HepG2 (cell line): ENCODE measurements around the gene ZNF687. TPM values are rescaled to one million over a fixed set of nuclear protein-coding genes. Genes with fewer than 3 reads are reported as not detected.

Experiments used
- ATAC-seq: fragments of 200-7000 bp; cut with Tn5 transposase; 3 replicates; pipeline ENCODE4 v1.9.1; 2020; ENCODE audit warnings: mild to moderate bottlenecking, moderate library complexity
- BruUV-seq: library from RNA; stranded (reverse); fragments of 400-500 nt; replicated peaks from 2 replicates; lab custom pipeline; 2021; lab: Mats Ljungman, UMichigan
- CTCF ChIA-PET: fragments of 300-600 bp; formaldehyde crosslinking; extraction: SDS; loops from one replicate; lab custom pipeline; 2021; ENCODE audit warnings: low total read pairs, inconsistent platforms, low intra/inter-chr PET ratio; lab: Yijun Ruan, JAX
- POLR2A ChIA-PET: fragments of 350-600 bp; sonication (Branson Sonifier 250); formaldehyde crosslinking; loops from one replicate; lab custom pipeline; 2020; ENCODE audit warnings: antibody characterized with exemption, inconsistent platforms; lab: Yijun Ruan, JAX
- DNase-seq: peaks from one replicate; pipeline ENCODE4 v3.0.0-alpha.2; 2015; ENCODE audit warnings: low spot score
- FAIRE-seq: peaks from 3 replicates; lab custom pipeline; 2011; peaks lifted over from hg19 to GRCh38; lab: Jason Lieb, UNC
- H2AFZ ChIP-seq: one replicate; pipeline ENCODE4 v1.6.1; 2011; ENCODE audit warnings: low read length, inconsistent platforms
- H3K27ac ChIP-seq: fragments of 300-600 bp; 3 replicates; pipeline ENCODE4 v1.8.0; 2011; ENCODE audit warnings: mixed run types, mild to moderate bottlenecking, mixed read lengths, low read length, inconsistent platforms; ENCODE audit not compliant: insufficient read depth; ENCODE audit errors: extremely low read length
- H3K27me3 ChIP-seq, 2 experiments: fragments of 200-600 bp in 1 of 2; 2 replicates in 1 of 2; 3 replicates in 1 of 2; pipeline versions ENCODE4 v1.6.0 to v1.8.0; 2011; ENCODE audit warnings: low read length in 2 of 2, mild to moderate bottlenecking in 2 of 2, moderate library complexity in 2 of 2, inconsistent platforms in 1 of 2; ENCODE audit not compliant: insufficient read depth in 2 of 2, control insufficient read depth in 1 of 2
- H3K36me3 ChIP-seq, 2 experiments: fragments of 200-600 bp in 1 of 2; replicated peaks in 1 of 2; 2 replicates in 1 of 2; 3 replicates in 1 of 2; pipeline versions ENCODE4 v1.5.1 to v1.8.0; 2011; ENCODE audit warnings: low read length in 2 of 2, inconsistent platforms in 1 of 2; ENCODE audit not compliant: insufficient read depth in 2 of 2, control insufficient read depth in 1 of 2
- H3K4me1 ChIP-seq: 2 replicates; pipeline ENCODE4 v1.5.1; 2012; ENCODE audit warnings: low read length, inconsistent platforms; ENCODE audit not compliant: insufficient read depth
- H3K4me2 ChIP-seq: 2 replicates; pipeline ENCODE4 v1.6.0; 2011; ENCODE audit warnings: low read depth, low read length, inconsistent platforms
- H3K4me3 ChIP-seq, 3 experiments: fragments of 200-600 bp in 1 of 3; sonication (generic), shearing (Covaris generic) in 1 of 3; replicated peaks in 1 of 3; 2 replicates each; pipeline ENCODE4 v1.5.1; 2011 to 2016; ENCODE audit warnings: low read length in 3 of 3, inconsistent platforms in 2 of 3, low read depth in 2 of 3, mild to moderate bottlenecking in 2 of 3, control low read depth in 1 of 3, mixed read lengths in 1 of 3; ENCODE audit not compliant: insufficient read depth in 1 of 3
- H3K79me2 ChIP-seq: one replicate; pipeline ENCODE4 v1.6.1; 2011; ENCODE audit warnings: low read length, inconsistent platforms; ENCODE audit not compliant: insufficient read depth
- H3K9ac ChIP-seq: 2 replicates; pipeline ENCODE4 v1.6.0; 2011; ENCODE audit warnings: mild to moderate bottlenecking, low read depth, low read length, inconsistent platforms; ENCODE audit not compliant: insufficient read depth
- H3K9me3 ChIP-seq: 2 replicates; pipeline ENCODE4 v1.5.1; 2012; ENCODE audit warnings: mild to moderate bottlenecking, low read length
- H4K20me1 ChIP-seq: 2 replicates; pipeline ENCODE4 v1.6.0; 2011; ENCODE audit warnings: inconsistent platforms, mild to moderate bottlenecking, low read length, moderate library complexity; ENCODE audit not compliant: insufficient read depth
- AGO2 ChIP-seq: fragments of 200-400 bp; formaldehyde crosslinking; optimal IDR thresholded peaks from 2 replicates; pipeline ENCODE3; 2017; ENCODE audit warnings: mild to moderate bottlenecking, low read depth, low read length, moderate library complexity
- KDM5B ChIP-seq: sonication (generic); formaldehyde crosslinking; IDR thresholded peaks from 2 replicates; pipeline ENCODE4 v1.4.0; 2020; ENCODE audit warnings: missing genetic modification reagents, mild to moderate bottlenecking, borderline replicate concordance
- POGK ChIP-seq: sonication (generic); formaldehyde crosslinking; conservative IDR thresholded peaks from 2 replicates; pipeline ENCODE4 v1.8.0; 2022; ENCODE audit warnings: mild to moderate bottlenecking, moderate library complexity, missing genetic modification reagents
- RBM22 ChIP-seq: fragments of 200-400 bp; formaldehyde crosslinking; optimal IDR thresholded peaks from 2 replicates; pipeline ENCODE3; 2017; ENCODE audit warnings: mild to moderate bottlenecking, low read length, moderate library complexity
- TAF1 ChIP-seq: sonication (generic); formaldehyde crosslinking; IDR thresholded peaks from 2 replicates; pipeline ENCODE4 v1.4.0; 2020; ENCODE audit warnings: missing genetic modification reagents
- ZMAT3 ChIP-seq: sonication (generic); formaldehyde crosslinking; conservative IDR thresholded peaks from 2 replicates; pipeline ENCODE4 v1.7.0; 2021; ENCODE audit warnings: missing genetic modification reagents
- ZNF800 ChIP-seq: sonication (generic); formaldehyde crosslinking; IDR thresholded peaks from 2 replicates; pipeline ENCODE4 v1.4.0; 2020; ENCODE audit warnings: missing genetic modification reagents
- WGBS: methylation state at CpG from one replicate; pipeline ENCODE4 v1.1.6; 2017; ENCODE audit warnings: low lambda C conversion rate; 5-methylcytosine and 5-hydroxymethylcytosine counted together
- in situ Hi-C: cut with HindIII; loops from 2 replicates; pipeline ENCODE4 v1.10.0; 2017; ENCODE audit warnings: low pct_unique_long_range_greater_than_20kb; ENCODE audit not compliant: extremely low pct_ligation_motif_present
- intact Hi-C: fragments of 100-400 bp; cut with micrococcal nuclease; formaldehyde crosslinking; loops from one replicate; pipeline ENCODE4 v1.10.0; 2022; ENCODE audit not compliant: unreplicated experiment
- polyA plus RNA-seq, 8 experiments: library from polyadenylated mRNA; depleted of rRNA in 3 of 8; stranded (reverse) in 7 of 8; unstranded in 1 of 8; fragments of >200 nt; fragmentation: Illumina TruSeq in 4 of 8; extraction: Trizol in 4 of 8; gene quantifications; 2 replicates each; pipeline versions ENCODE4 v1.2.1 to v1.2.3, GENCODE V29; 2011 to 2016; ENCODE audit warnings: low read depth in 4 of 8, missing spikeins in 1 of 8, mixed read lengths in 1 of 8; ENCODE audit not compliant: insufficient read depth in 1 of 8
- total RNA-seq, 5 experiments: library from RNA; depleted of rRNA; stranded (reverse); fragments of >200 nt; fragmentation: Illumina TruSeq; extraction: Trizol; gene quantifications; 2 replicates each; pipeline ENCODE4 v1.2.3, GENCODE V29; 2016; ENCODE audit warnings: low read depth in 1 of 5

Gene ZNF687
- total and polyA plus RNA-seq, 2 of the 13 experiments (the other 11 are each of a cell fraction or from before 2014, with no cell fraction given) = 14.1 to 16.5 TPM

GRCh38 chr1:151290709-151291303 is 8.7 kb downstream of the ZNF687 start:
- Histone ChIP-seq H3K9ac (no peak overlapping the region), H3K27ac (no peak overlapping the region), H3K4me3 (no peak overlapping the region), H2AFZ (no peak overlapping the region), H3K36me3 (peaks cover 58 to 85% of the 10 kb centered on the region in 2 experiments), H3K27me3 (no peaks in the 10 kb centered on the region), H3K9me3 (no peaks in the 10 kb centered on the region), H3K4me1 (no peaks in the 10 kb centered on the region), H4K20me1 (0 out of 2 replicates have a peak, but pooled peaks cover 6% of the 10 kb centered on the region), H3K4me2 (no peak overlapping the region)
- no peak for DNase-seq
- no peak; the same call in 2 of the 3 replicates for ATAC-seq
- in situ Hi-C loops (no loop called here), intact Hi-C loops (no loop called here)
- no peak for FAIRE-seq
- TSS peak; percentile 3 for BruUV-seq
- POLR2A ChIA-PET = interaction anchor here (1.2 kb wide), 1 partner anchor 9 kb away, joined by 3 read pairs; the partner anchor contains the start of gene ZNF687
- 98% methylated on average over 4 of the region's 19 CpGs for WGBS
- CTCF ChIA-PET = no interaction called here
- TF ChIP-seq RBM22 (peak; percentile 66), ZMAT3 (no peak), KDM5B (no peak), ZNF800 (no peak), TAF1 (CRISPR knock-in tag) (no peak), POGK (no peak), AGO2 (peak; percentile 54)
- TF ChIP-seq, all 625 proteins: peak for 2
- peaks cover 3% of the 10 kb centered on the region for H3K79me2 ChIP-seq
